GM03348 (cell line): ENCODE data around the gene PACC1.

Experiments used
- DNase-seq: peaks from one replicate; pipeline ENCODE4 v3.0.0; 2012; ENCODE audit warnings: low spot score

PACC1 gene

DNA sequence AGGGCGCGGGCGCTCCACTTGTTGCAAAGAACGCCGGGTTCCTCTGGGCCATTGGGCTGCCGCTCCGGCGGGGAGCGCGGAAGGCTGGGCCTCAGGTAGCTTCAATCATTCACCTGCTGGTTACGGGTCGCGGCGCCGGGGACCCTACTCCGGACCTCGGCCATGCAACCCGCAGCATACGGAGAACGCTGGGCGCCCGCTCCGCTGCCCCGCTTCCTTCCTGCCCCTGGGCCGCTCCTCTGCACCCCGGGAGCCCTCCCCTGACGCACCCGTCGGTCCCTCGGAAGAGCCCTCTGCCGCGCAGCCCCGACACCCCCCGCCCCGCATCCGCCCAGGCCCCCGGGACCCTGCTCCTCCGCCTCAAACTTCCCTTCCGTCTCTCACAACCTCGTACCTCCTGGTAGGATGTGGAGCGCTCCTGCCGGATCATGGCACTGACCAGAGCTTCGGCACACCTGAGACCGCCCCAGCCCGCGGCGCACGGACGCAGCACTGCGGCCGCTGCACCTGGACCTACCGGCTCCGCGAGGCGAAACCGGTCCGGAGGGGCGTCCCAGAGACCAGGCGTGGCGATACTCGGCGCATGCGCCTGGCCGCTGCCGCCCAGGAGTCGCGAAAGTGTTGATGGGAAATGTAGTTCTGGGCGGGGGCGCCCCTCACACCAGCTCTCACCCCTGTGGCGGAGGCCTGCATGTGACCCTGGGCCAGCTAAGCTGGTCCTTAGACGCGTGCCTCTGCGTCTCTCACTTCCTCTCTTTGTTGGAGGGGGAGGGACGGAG, at the start of gene PACC1:
Gene PACC1, minus strand, starts transcription at position 559 of the 779 bp plus-strand sequence. Its CDS starts 129 bp downstream, at position 430.
- DNase-seq: peak; percentile 98

DNA sequence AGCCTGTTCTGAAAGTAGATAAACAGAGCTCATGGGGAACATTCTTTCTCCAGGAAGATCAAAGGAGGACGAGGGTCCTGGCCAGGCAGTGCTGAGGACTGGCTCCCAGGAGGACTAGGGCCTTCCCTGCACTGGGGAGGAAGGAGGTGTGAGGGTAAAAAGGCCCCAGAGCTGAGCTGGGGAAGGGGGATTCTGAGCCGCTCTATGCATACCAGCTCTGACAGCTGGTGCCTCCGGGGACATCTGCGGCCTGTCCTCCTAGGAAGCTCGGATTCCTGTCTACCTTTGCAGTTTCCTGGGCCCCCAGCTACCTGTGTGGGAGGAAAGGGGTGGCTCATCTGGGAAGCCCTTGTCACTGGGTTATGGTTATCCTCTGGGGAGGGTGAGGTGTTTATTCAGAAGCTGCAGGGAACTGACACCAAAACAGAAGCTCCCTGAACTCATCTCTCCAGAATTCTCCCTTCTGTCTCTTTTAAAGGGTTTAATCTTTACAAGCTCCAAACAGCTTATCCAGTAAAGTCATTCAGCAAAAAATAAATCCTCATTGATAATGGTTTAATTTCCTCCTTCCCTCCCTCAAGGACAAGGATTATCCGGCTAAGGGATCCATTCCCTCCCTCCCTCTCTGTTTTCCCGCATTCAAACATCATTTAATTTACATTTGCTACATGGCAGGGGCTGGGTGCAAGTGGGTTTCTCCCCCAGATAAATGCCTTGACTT, 49.0 kb upstream of the PACC1 start:
- DNase-seq: no peak

DNA sequence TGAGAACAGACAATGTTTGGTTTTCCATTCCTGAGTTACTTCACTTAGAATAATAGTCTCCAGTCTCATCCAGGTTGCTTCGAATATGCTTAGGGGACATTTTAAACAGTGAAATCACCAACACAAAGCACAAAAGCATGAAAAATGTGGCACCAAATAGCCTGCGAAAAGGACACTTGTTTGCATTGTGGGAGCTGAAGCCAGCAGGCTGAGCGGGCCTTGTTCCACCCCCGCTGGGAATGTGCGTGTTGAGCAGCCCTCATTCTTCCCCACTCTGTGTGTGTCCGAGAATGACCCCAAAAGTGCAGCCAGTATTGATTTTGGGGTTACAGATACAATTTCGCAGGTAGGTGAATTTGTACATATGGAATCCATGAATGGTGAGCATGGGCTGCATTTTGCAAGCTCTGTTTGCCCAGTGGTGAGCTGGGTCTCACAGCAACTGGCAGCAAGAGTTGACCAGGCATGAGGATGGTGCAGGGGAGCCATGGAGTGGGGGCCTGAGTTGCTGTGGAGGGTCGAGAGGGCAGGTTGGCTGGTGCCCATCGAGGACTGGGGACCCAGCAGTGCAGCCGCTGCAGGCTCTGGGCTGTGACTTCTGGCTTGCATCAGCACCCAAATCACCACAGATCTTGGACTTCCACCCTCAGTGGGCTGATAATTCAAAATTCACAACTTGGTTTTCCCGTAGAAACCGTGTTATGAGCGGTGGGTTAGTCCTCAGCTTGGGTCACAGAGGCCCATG, 47.4 kb upstream of the PACC1 start:
- no peak for DNase-seq

DNA sequence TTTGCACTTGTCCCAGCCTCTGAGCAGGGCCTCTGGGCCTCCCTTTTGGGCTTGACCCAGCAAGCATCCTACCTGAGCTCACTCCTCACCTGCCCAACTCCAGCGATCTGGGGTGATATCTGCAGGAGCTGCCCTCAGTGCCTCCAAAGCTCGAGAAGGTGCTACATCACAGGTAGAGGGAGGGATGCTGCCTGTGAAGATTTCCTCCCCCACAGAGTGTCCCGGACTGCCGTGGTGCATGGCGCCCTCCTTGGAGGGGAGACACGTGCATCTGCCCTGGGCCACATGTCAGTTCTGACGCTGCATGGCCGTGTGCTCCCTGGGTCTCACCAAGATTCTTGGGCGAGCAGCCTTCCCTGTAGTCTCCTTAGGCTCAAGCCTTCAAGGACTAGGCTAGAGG, 45.7 kb upstream of the PACC1 start:
- no peak for DNase-seq

DNA sequence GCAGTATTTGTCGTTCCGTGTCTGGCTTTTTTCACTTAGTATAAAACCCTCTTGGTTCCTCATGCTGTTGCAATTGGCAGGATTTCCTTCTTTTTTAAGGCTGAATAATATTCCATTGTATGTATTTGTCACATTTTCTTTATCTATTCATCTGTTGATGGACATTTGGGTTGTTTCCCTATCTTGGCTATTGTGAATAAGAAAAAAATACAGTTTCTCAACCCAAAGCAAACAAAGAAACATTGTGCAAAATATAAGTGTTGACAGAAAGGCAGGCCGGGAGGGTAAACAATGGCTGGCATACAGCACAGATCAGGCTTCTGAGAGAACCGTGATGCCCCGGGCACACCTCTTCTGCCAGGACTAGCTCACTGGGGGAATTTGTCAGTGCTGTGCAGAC, 45.0 kb upstream of the PACC1 start:
- DNase-seq: no peak

DNA sequence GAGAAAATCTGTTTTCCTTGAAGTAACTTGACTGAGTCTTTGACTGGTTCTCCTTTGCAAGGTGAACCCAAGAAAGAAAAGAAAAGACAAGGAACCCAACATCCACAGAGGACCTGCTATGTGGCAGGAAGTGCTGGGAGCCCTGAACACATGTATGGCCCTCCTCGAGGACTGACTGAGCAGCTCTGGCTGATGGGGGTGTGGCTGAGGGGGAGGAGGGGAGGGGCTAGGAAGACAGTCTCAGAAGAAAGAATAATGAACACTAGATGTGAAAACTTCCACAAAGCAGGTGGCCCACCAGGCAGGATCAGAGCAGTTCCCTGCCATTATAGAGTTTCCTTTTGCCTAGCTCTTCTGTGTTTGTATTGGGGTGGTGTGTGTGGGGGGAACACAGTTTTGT, 44.1 kb upstream of the PACC1 start:
- no peak for DNase-seq

DNA sequence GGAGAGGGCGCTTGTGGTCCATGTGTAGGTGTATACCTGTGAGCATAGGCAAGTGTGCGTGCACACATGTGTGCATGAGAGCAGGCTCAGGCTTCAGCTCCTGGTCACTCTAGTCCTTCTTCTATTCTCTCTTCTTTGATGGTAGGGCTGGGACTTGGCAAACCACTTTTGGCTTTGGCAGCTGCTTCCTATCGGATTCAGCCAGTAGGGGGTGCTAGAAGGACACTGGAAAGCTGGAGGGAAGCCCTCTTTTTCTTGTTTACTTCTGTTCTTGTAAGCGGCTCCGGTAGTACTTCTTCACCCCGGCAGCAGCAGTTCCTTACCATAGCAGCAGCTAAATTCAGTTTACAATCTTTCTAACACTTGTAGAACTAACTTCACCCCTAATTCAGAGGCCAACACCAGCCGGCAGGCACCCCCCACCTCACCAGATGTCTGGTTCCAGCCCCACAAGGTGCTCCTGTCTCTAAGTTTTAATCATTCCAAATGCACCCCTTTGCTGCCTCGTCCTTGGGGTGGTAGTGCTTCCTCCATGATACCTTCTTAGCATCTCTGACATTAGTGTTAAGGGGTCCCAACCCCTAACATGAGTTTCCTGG, 43.2 kb upstream of the PACC1 start:
- no peak for DNase-seq

DNA sequence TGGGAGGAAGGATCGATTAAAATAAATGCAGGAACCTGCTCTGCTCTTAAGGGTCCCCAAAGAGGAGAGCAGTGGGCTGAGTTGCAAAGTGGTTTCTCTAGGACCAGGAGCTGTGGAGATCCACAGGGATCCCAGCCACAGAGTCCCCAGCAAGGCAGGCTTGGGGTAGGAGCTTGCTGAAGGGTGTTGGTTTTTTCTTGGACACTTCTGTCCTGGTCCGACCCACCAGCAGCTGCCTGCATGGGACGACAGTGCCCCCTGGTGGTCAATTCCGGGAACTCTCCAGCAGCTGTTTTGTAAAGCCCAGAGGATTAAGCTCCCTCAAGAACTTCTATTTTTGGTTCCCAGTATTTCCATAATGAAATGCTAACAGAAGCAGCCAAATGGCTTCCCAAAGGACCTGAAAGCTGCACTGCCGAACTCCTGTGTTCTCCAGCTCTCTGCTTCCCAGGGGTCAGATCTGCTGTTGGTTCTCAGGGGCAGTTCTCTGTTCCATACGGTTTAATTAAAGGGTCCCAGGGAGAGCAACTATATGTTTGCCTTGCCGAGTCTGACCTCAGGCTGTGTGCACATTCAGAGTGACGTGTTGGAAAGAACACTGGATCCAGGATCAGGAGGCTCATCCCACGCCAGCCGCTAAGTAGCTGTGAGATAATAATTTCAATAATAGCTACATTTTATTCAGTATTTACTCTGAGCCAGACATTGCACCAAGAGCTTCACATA, 41.3 kb upstream of the PACC1 start:
- peak; percentile 89 for DNase-seq

DNA sequence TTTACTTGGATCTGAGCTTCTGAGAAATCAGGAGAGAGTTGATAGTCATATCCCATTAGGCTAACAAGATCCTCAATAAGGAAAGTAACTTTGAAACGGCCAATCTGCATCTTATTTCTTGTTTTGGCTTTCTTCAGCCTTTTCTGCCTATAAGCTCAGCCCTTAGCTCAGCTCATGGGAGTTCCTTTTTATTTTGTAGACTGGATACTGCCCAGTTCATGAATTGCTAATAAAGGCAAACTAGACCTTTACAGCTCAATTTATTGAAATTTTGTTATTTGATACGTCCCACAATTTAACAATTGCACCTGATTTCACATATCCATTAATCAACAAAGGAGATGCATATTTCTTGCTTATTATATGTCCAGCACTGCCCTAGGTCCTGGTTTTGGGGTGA, 40.7 kb upstream of the PACC1 start:
- no peak for DNase-seq

DNA sequence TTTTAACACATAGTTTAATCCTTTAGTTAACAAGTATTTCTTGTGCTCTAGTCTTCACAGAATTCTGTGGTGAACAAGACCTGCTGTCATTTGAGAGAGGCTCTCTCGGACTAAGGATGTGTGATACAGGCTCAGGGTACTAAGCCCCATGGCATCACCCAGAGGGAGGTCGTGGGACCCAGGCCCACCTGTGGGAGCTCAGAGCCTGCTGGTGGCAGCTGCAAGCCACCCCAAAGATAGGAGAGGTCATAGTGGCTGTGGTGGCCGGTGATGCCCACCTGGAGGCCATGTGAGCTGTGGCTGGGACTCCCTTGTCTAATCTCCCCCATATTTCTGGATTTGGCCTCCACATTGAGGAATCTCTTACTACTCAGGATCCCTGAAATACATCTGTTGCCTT, 40.1 kb upstream of the PACC1 start:
- no peak for DNase-seq

DNA sequence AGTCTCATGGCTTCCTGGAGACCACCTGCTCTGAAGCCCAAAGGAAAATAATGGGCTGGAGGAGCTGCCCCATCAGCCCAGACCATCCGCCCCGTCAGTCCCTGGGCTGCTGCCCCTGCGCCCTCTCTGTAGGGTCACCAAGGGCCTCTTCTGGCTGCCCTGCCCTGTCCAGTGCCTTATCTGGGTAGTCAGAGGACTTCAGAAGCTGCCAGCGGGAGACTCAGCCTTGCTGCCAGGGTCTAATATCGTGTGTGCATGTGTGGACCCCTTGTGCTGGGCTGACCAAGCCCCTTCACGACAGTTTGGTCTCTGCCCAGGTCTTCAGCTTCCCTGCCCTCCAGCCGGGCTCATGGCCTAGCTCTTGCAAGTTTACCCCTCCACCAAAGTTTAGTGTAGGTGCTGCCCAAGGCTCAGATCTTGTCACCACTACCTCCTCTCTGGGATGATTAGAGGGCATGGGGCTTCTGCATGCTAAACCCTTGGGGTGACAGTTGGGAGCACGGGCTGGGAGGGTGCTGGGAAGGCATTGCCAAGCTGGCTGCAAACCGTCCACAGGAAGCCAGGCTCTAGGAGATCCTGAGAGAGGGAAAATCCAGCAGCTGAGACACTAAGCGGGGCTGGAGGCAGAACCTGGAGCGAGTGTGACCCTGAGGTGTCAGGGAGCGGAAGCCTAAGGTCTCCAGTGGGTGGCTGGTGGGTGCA, 38.6 kb upstream of the PACC1 start:
- DNase-seq: no peak

DNA sequence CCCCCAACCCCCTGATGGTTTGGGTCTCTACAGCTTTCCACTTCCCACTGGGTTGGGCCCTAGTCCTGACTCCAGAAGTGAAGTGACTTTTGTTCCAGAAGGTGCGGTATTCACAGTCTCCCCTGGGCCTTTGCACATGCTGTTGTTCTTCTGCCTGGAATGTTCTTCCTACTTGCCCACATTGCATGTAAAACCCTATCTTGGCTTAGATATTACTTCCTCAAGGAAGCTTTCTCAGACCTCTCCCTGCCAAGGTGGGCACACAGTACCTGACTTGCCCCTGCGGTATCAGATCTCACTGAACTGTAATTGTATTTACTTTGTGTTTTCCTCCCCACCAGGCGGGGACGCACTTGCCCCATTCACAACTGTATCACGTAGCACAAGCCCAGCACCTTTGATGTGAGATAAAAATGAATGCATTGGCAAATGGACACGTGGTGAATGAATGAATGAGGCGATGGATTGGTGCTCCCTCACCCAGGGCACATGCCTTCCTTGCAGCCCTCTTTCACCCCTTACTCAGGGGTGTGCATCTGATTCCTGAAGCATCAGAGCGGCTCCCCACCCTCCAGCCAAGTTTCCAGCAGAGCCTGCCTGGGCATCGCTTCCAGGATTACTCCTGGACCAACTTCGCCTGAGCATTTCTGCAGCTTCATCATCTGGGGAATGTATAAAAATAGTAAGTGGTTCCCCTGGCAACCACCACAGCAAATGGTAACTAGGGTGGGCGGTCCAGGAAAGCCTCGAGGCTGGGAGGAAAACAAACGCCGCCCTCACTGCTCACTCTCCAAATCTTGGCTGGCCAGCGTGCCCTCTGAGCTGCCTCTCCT, 37.9 kb upstream of the PACC1 start:
- peak; percentile 65 for DNase-seq

DNA sequence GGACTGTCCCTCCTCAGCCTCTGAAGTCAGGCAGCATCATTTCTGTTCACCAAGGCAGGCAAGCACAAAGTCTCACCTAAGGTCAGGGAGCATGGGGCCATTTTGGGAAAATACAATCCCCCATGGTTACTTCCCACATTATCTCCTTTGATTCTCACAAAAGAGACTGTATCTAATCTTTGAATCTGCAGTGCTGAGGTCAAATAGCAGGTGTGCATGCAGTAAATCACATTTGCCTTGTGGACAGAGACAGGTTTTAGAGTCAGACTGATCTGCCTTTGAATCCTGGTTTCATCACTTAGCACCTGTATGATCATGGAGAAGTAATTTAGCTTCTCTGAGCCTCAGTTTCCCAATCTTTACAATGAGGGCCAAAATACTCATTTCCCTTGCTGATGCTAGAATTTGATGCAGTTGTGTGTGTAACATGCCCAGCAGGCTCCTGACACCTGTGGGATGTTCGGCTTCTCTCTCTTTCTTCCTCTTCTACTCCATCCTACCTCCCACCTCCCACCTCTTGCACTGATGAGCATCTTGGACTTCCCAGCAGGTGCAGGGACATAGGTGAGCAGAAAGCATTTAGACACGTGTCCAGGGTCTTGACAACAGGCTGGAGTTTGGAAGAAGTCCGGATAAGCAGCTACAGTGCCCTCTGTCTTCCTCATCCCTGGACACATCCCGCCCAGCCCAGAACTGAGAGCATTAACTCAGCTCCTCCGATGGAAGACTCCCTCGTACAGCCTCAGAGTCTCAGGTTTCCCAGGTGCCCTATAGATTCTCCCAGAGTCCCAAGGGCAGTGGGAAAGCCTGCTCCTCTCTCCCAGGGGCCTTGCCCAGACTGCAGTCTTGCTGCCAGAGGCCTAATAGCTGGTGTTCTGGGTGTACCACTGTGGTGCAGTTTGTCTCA, 37.0 kb upstream of the PACC1 start:
- no peak for DNase-seq

DNA sequence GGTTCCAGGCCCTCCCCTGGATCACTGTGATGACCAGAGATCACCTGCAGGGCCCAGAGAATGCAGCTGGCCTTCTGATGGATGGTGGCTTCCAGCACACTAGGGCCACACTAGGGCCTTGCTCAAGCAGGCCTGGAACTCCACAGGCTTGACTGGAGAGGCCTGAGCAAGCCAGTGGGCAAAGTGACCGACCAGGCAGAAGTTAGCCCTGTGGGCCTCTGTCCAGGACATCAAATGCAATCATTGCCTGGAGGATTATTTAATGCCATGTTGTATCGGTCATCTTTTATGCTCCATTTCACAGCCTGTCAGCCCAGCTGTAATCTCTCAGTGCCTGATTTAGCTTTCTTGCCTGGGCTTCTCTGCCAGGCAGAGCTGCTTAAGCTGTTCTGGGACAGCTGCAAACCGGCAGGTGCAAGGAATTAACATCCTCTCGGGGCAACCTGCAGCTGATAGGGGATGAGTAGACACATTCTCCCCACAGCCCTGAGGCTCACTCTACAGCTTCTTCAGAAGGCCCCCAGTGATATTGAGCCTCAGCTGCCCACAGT, 35.7 kb upstream of the PACC1 start:
- DNase-seq: no peak

DNA sequence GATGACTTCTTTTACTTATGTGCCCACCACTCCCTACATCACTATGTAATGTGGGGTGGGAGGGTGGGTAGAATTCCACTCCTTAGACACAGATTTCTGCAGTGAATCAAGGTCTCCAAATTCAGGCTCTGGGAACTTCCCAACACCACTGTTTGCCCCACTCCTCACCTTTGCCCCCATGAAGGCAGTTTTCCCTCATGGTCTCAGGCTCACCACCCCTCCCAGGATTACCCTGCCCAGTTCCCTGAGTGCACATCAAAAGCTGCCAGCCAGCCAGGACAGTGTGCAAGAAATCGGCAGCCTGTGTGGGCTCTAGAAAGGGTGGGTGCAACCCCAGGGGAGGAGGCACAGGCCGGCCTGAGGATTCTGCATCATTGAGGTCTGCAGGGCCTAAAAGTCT, 32.8 kb upstream of the PACC1 start:
- no peak for DNase-seq

DNA sequence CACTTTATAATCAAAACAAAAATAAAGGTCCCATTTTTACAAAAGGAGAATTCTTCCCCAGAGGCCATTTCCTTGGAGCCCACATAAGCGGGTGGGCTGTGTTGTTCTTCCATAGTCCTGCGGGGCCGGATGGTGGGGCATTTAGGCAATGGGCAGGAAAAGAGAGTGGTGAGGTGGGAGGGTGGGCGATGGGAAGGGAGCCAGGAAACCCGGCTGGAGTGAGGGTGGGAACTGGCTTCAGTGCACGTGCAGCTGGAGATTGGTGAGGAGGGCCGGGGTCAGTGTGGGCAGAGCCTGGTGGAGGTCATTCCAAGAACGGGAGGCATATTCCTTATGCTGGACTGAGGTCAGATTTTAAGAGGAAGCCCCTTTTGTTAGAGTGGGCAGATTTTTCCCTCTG, 31.6 kb upstream of the PACC1 start:
- DNase-seq: no peak

DNA sequence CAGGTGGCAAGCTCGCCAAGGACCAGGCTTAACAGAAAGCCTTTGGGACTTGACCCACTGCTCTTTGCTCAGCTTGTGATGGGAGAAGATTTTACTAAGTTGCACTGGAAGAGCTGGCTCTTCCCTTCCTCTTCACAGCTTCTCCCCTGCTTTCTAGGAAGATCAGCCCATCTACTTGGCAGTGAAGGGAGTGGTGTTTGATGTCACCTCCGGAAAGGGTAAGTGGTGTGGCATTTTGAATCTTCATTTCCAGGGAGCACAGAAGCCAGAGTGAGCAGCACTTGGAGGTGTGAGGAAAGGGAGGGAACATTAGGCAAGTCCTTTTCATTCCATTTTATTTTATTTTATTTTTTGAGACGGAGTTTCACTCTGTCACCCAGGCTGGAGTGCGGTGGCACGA, 27.7 kb upstream of the PACC1 start:
- no peak for DNase-seq

DNA sequence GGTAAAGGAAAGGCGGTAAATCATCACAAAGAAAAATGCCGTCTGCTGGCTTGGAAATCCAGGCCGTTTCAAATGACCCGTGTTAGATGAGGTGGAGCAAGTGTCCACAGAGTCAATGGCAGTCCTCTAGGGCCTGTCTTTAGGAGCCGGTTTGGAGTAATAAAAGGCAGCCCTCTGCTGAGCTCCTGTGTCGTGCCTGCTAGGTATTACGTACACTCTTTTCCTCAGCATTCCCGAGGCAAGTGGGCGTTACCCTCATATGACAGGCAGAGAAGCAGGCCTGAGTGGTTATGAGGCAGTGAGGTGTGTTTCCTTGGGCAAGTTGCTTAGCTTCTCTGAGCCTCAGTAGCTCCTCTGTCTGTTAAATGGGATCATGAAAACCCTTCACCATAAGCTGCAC, 25.7 kb upstream of the PACC1 start:
- DNase-seq: no peak

DNA sequence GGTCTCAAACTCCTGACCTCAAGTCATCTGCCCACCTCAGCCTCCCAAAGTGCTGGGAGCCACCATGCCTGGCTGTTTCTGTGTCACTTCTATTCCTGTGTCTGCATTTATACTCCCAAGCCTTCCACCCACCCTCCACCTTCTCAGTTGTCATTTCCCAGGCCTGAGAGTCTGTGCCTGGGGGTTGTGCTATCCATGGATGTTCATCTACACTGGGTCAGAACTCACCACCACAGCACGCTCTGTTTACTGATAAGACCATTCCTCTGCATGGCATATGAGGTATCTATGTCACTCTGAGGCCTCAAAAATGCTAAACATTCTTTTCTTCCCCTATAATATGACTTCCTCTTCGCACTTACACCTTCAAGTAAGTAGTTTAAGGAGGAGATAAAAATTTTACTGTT, 24.1 kb upstream of the PACC1 start:
- no peak for DNase-seq
